CD4-positive, alpha-beta T cell treated with Interleukin-6 for 4 hours (primary cell): ENCODE measurements around the gene MAZ.
A peak's percentile ranks its signal among the peaks of the same experiment; 100 is the strongest.
"Not testable (repeated sequence)": the region's sequence is repeated elsewhere in the genome, so short reads cannot be mapped to it uniquely, and the experiment has no call there.

ENCODE experiments used
- DNase-seq: peaks from one replicate; pipeline ENCODE4 v3.0.0-alpha.2; 2020; ENCODE audit warnings: mixed read lengths

MAZ gene

GRCh38 chr16:29825145-29826044 lies 19.1 kb downstream of the MAZ start:
- DNase-seq = peak; percentile 58

GRCh38 chr16:29826342-29826695 lies 20.0 kb downstream of the MAZ start:
- no peak for DNase-seq

- DNase-seq = no peak
These were observed 24.4 kb downstream of the MAZ start for GRCh38 chr16:29830774-29831173.

- no peak for DNase-seq
These were observed 25.2 kb downstream of the MAZ start for GRCh38 chr16:29831490-29831889.

GRCh38 chr16:29833219-29833618 lies 26.9 kb downstream of the MAZ start:
- not testable (repeated sequence) for DNase-seq

GRCh38 chr16:29834079-29834478 lies 27.8 kb downstream of the MAZ start:
- DNase-seq = no peak

GRCh38 chr16:29835926-29836325 lies 29.6 kb downstream of the MAZ start:
- DNase-seq = no peak

- no peak for DNase-seq
These were observed 30.3 kb downstream of the MAZ start for GRCh38 chr16:29836623-29837022.

GRCh38 chr16:29837841-29838240 lies 31.5 kb downstream of the MAZ start:
- DNase-seq = no peak

- no peak for DNase-seq
These were observed 33.5 kb downstream of the MAZ start for GRCh38 chr16:29839822-29840221.

- no peak for DNase-seq
These were observed 33.9 kb downstream of the MAZ start for GRCh38 chr16:29840240-29840639.

- DNase-seq = no peak
These were observed 35.3 kb downstream of the MAZ start for GRCh38 chr16:29841631-29842030.

- DNase-seq = no peak
These were observed 36.5 kb downstream of the MAZ start for GRCh38 chr16:29842732-29843346.

- DNase-seq = no peak
These were observed 37.6 kb downstream of the MAZ start for GRCh38 chr16:29843931-29844330.

- no peak for DNase-seq
These were observed 38.4 kb downstream of the MAZ start for GRCh38 chr16:29844575-29845331.

GRCh38 chr16:29845656-29846055 lies 39.3 kb downstream of the MAZ start:
- DNase-seq = no peak

- DNase-seq = peak; percentile 91
These were observed 42.3 kb downstream of the MAZ start for GRCh38 chr16:29848420-29849297.

- no peak for DNase-seq
These were observed 43.2 kb downstream of the MAZ start for GRCh38 chr16:29849505-29849904.

GRCh38 chr16:29850998-29851397 lies 44.7 kb downstream of the MAZ start:
- no peak for DNase-seq

GRCh38 chr16:29852654-29853053 lies 46.3 kb downstream of the MAZ start:
- DNase-seq = no peak

- DNase-seq = no peak
These were observed 48.3 kb downstream of the MAZ start for GRCh38 chr16:29854520-29855100.

GRCh38 chr16:29857133-29857760 lies 50.9 kb downstream of the MAZ start:
- DNase-seq = no peak
